ENCODE data around the gene GPRC5B.

The GPRC5B gene

DNA sequence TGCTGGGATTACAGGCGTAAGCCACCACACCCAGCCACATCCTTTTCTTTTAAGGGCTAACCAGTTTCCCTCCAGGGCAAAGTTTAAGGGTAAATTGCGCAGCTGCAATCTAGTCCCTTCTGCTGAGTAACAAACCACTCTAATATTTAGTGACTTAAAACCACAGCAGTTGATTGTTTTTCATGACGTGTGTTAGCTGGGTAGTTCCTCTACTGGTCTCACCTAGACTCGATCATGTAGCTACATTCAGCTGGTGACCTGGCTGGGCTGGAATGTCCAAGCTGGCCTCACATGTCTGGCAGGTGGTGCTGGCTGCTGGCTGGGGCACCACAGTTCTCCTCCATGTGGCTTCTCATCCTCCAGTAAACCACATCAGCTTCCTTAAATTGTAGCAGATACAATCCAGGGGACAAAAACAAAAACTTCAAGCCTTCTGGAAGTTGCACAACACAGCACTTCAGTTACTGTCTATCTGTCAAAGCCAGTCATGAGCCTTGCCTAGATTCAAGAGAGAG is 75.5 kb downstream of the GPRC5B start:
- no peak for DNase-seq

DNA sequence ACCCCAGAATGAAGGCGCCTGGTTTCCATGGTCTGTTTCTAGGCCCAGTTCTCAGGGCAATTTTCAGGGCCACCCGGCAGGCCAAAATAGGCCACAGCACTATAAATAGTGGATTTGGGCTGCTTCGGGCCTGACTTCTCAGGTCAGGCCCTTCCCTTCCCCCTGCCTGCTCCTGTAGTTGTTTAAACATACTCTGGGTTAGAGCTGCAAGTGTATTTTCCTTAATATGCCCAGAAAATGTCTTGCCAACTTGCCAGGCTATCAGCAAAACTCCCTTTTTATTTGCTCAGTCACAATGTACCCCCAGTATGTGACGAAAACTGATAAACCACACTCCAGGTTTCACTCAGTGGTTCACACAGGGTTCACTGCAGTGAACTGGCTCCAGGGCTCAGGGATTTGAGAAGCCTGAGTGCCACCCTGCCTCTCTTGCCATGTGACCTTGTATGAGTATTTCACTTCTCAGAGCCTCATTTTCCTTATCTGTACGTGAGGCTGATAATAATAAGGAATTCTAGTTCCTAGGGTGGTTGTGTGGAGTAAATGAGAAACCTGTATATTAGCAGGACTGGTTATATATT is 76.5 kb downstream of the GPRC5B start:
- no peak for DNase-seq

All from NCI-H510A treated with DMSO at 0.1 percent for 48 hours (cell line).